Mammary epithelial cell (primary cell): ENCODE data around the gene SNX14.

ENCODE experiments used
- CTCF ChIP-seq, 2 donors: IDR thresholded peaks in 1 of 2; conservative IDR thresholded peaks in 1 of 2; 2 replicates each; pipeline ENCODE4 v1.5.1; 2011 to 2012; ENCODE audit warnings: inconsistent platforms in 2 of 2, low read length in 2 of 2, mild to moderate bottlenecking in 2 of 2, control low read depth in 1 of 2, low read depth in 1 of 2; ENCODE audit not compliant: insufficient read depth in 1 of 2; ENCODE audit errors: extremely low read depth in 1 of 2
- EZH2 ChIP-seq: IDR thresholded peaks from 2 replicates; pipeline ENCODE4 v1.6.1; 2012; ENCODE audit warnings: low read length, inconsistent platforms, borderline replicate concordance

DNA sequence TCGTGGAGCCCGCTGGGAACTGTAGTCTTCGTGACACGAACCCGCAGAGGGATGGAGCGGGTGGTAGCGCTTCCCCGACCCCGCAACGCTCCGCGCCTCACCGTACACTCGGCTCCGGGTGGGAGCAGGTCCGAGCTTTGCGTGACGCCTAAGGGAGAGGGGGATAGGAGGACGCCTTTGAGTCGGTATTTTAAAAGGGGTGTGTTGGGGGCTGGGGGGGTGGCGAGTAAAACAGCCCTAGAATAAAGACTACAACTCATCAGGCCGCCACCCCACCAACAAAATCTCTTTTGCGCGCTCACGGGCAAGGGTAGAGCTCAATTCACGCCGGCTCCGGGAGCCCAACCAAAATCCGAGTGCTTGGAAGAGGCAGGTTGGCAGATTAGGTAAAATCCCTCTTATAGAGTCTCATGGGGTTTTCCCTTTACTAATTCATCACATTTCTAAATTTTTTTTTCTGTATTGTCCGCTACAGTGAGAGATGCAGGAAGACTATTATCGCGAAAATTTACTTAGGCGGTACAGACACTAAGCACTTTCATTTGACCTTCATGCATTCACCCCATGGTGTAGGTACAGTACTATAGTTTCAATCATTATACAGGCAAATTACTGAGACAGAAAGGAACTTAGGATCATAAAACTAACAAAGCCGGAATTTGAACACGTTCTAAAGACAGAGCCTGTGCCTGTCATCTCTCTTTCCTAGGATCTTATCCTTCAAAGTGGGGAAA lies 706 bp upstream of the SNX14 start:
- TF ChIP-seq CTCF (conservative IDR thresholded peaks at IDR 0.05 in 1 of 2, IDR thresholded peaks at IDR 0.05 in 1 of 2; ENCODE audit: extremely low read depth in 1 of 2, insufficient read depth in 1 of 2, low read depth in 1 of 2, low read length in 2 of 2), result no peak
- TF ChIP-seq EZH2, result no peak
